ENCODE results near the gene PARD6G. TPM values are rescaled to one million over a fixed set of nuclear protein-coding genes. Genes with fewer than 3 reads are reported as not detected.

PARD6G gene
- total RNA-seq, 3 donors from 2014 or later = 0.58 to 8.5 (median 2.0) TPM

DNA sequence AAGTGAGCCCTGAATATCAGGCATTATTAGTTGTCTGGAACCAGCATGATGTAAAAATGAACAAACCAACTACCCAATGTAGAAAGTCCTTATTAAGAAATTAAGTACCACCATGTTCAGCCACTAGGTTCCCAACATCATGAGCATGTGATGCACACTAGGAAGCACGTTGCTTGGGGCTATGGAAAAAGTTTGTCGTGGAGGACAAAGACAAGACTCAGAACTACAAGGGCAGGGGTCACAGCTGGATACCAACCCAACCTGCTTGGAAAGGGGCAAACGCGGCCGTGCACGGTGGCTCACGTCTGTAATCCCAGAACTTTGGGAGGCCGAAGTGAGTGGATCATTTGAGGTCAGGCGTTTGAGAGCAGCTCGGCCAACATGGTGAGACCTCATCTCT, 74.3 kb downstream of the PARD6G start:
- no peak overlapping the region for H3K4me3 ChIP-seq
- no peaks in the 10 kb centered on the region for H3K36me3 ChIP-seq (ENCODE audit: low read depth)
- no peak for DNase-seq
- intact Hi-C loops (cut with DNase I, micrococcal nuclease) = no loop called here
- no peak for ATAC-seq
- TF ChIP-seq, protein P1, sequence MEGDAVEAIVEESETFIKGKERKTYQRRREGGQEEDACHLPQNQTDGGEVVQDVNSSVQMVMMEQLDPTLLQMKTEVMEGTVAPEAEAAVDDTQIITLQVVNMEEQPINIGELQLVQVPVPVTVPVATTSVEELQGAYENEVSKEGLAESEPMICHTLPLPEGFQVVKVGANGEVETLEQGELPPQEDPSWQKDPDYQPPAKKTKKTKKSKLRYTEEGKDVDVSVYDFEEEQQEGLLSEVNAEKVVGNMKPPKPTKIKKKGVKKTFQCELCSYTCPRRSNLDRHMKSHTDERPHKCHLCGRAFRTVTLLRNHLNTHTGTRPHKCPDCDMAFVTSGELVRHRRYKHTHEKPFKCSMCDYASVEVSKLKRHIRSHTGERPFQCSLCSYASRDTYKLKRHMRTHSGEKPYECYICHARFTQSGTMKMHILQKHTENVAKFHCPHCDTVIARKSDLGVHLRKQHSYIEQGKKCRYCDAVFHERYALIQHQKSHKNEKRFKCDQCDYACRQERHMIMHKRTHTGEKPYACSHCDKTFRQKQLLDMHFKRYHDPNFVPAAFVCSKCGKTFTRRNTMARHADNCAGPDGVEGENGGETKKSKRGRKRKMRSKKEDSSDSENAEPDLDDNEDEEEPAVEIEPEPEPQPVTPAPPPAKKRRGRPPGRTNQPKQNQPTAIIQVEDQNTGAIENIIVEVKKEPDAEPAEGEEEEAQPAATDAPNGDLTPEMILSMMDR (IDR thresholded peaks at IDR 0.05) = no peak
- no peaks in the 10 kb centered on the region for H3K4me1 ChIP-seq (ENCODE audit: low read depth)
- no peaks in the 10 kb centered on the region for H3K9me3 ChIP-seq

DNA sequence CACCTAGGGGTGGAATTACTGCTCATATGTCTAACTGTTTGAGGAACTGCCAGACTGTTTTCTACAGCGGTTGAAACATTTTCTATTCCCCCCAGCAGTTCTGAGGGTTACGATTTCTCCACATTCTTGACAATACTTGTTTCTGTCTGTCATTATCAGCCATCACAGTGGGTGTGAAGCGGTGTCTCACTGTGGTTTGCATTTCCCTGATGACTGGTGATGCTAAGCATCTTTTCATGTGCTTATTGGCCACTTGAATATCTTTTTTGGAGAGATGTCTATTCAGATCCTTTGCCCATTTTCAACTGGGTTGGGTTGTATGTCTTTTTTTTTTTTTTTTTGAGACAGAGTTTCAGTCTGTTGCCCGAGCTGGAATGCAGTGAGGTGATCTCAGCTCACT, 75.3 kb downstream of the PARD6G start:
- DNase-seq = no peak
- ATAC-seq = no peak
- TF ChIP-seq, protein P1 (IDR thresholded peaks at IDR 0.05) = no peak
- Histone ChIP-seq H3K36me3 (ENCODE audit: low read depth) (no peaks in the 10 kb centered on the region), H3K4me3 (no peak overlapping the region), H3K4me1 (ENCODE audit: low read depth) (no peaks in the 10 kb centered on the region), H3K9me3 (no peaks in the 10 kb centered on the region)
- intact Hi-C loops (cut with DNase I, micrococcal nuclease) = no loop called here

DNA sequence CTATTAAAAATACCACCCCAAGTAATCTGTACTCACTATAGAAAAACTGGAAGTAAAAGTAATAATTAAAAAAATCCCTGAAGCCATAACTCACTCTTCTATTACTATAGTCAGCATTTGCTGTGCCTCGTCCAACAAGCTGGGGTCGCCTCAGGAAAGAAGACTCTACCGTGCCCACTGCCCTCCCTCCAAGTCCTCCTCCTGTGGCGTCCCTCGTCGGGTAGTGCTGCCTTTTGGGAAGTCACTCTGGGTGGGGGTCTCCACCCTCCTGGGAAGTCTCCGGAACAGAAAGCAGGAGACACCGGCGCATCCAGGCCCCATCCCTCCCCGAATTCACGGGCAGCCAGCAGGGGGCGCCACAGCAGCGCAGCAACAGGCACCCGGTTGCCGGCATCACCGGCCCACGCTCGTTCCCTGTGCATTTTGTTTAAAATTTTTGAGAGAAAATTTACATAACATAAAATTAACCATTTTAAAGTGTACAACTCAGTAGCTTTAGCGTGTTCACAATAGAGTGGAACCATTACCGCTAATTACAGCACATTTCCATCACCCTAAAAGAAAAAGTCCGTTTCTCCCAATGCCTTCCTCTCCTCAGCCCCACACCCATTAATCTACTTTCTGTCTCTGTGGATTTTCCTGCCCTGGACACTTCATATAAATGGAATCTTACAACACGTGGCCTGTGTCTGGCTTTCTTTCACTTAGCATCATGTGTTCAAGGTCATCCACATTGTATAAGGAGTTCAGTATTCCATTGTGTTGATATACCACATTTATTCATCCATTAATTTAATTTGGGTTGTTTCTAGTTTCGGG, 76.1 kb downstream of the PARD6G start:
- Histone ChIP-seq H3K4me1 (ENCODE audit: low read depth) (no peaks in the 10 kb centered on the region), H3K9me3 (no peaks in the 10 kb centered on the region), H3K4me3 (no peak overlapping the region), H3K36me3 (ENCODE audit: low read depth) (no peaks in the 10 kb centered on the region)
- peak; percentile 46 for ATAC-seq
- intact Hi-C loops (cut with DNase I, micrococcal nuclease) = no loop called here
- TF ChIP-seq, protein P1 (IDR thresholded peaks at IDR 0.05) = peak; percentile 66
- DNase-seq = peak in 2 of 3 donors; percentile 64 to 65

DNA sequence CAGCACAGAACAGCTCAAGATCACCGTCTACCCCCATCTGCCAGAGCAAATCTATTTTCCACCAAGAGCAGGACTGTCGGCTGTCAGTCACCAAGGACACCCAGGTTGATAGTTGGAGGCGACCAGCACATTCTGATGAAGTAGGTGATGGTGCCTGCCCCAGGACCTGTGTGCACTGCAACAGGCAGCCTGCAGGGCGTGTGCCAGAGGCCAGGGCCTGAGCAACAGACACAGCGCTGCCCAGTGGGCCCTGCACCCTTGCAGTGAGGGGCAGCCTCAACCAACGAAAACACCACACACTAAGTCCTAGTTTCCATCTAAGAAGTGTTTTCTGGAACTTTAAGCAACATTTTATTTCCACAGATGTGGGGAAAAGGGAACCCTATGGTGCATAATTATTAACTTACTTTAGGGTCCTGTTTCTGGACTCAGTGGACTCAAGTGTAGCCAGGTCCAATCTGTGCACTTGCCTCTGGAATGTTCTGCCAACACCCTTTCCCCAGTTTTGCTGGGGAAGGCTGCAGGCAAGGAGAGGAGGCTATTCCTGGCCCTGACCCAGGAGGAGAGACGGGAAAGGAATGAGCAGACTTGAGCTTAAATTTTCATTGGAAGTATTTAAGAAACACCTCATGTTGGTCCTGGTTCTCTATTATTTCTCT, 76.8 kb downstream of the PARD6G start:
- no peak for DNase-seq
- Histone ChIP-seq H3K9me3 (peaks cover 2% of the 10 kb centered on the region), H3K4me3 (no peak overlapping the region), H3K36me3 (ENCODE audit: low read depth) (no peaks in the 10 kb centered on the region), H3K4me1 (ENCODE audit: low read depth) (no peaks in the 10 kb centered on the region)
- intact Hi-C loops (cut with DNase I, micrococcal nuclease) = no loop called here
- TF ChIP-seq, protein P1 (IDR thresholded peaks at IDR 0.05) = no peak
- no peak for ATAC-seq

DNA sequence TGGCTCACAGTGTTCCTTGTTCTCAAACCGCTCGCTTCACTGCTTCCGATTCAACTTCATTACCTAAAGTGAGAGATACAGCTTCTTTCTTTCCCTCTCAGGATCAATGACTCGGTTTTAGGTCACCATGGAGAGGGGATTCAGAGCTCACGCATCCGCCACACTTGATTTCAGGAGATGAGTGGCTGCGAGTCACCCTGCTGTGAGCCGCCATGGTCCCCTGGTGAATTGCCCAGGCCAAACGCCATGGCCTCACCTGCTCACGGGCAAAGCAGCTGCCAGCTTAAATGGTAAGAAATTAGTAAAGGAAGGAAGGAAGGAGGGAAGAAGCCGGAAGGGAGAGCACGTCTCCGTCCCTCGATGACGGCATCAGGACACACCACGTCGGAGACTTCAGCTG, 77.7 kb downstream of the PARD6G start:
- TF ChIP-seq, protein P1 (IDR thresholded peaks at IDR 0.05) = no peak
- intact Hi-C loops (cut with DNase I, micrococcal nuclease) = no loop called here
- Histone ChIP-seq H3K36me3 (ENCODE audit: low read depth) (no peaks in the 10 kb centered on the region), H3K4me1 (ENCODE audit: low read depth) (no peaks in the 10 kb centered on the region), H3K9me3 (peaks cover 9% of the 10 kb centered on the region), H3K4me3 (no peak overlapping the region)
- DNase-seq = no peak
- ATAC-seq = no peak

Data from mucosa of descending colon (tissue), 3 donors.